Spleen (tissue), 7 donors: ENCODE results near the gene NGF.

ENCODE experiments used
- POLR2A ChIP-seq, 3 donors: fragments of 450-650 bp; IDR thresholded peaks; one replicate each; pipeline ENCODE4 v1.5.1; 2017; ENCODE audit warnings: antibody characterized with exemption in 3 of 3, mild to moderate bottlenecking in 1 of 3
- POLR2AphosphoS5 ChIP-seq, 3 donors: sonication (generic); formaldehyde crosslinking; IDR thresholded peaks; one replicate each; pipeline ENCODE4 v1.5.1; 2017; ENCODE audit warnings: antibody characterized with exemption in 3 of 3
- TF ChIP-seq, protein P1 (sequence below), 11 experiments: fragments of 200-600 bp in 7 of 11; fragments of 450-650 bp in 4 of 11; sonication (generic) in 4 of 11; IDR thresholded peaks in 8 of 11; conservative IDR thresholded peaks in 3 of 11; 1 replicate in 7 of 11; 2 replicates in 4 of 11; pipeline versions ENCODE4 v1.4.0 to v1.8.0; 2016 to 2021; ENCODE audit warnings: antibody characterized with exemption in 11 of 11, inconsistent platforms in 4 of 11, mild to moderate bottlenecking in 1 of 11
- donor health status: DM: no; HTN: no; CAD: no; lungs with moderate emphysema.
- donor health status: DM: no; HTN: no; CAD: no.
- donor health status: DM: no; HTN: no; CAD: no.

DNA sequence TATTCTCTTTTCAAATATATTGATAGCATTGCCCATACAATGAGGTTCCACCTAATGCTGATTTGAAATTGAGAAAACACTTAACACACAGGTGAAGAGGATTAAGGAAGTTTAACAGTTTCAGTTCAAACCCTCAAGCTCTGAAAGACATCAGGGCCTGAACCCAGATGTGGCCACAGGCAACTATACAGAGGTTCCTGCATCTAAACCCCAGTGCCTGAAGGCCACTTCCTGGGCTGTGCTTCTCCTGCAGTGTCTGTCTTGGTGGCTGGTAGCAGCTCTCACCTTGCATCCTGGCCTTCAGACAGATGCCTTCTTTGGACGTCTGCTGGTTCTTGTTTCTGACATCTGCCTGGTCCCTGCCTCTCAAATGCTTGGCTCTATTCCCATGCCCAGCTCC, 25.1 kb upstream of the NGF start:
- TF ChIP-seq, protein P1, sequence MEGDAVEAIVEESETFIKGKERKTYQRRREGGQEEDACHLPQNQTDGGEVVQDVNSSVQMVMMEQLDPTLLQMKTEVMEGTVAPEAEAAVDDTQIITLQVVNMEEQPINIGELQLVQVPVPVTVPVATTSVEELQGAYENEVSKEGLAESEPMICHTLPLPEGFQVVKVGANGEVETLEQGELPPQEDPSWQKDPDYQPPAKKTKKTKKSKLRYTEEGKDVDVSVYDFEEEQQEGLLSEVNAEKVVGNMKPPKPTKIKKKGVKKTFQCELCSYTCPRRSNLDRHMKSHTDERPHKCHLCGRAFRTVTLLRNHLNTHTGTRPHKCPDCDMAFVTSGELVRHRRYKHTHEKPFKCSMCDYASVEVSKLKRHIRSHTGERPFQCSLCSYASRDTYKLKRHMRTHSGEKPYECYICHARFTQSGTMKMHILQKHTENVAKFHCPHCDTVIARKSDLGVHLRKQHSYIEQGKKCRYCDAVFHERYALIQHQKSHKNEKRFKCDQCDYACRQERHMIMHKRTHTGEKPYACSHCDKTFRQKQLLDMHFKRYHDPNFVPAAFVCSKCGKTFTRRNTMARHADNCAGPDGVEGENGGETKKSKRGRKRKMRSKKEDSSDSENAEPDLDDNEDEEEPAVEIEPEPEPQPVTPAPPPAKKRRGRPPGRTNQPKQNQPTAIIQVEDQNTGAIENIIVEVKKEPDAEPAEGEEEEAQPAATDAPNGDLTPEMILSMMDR (IDR thresholded peaks at IDR 0.05 in 8 of 11, conservative IDR thresholded peaks at IDR 0.05 in 3 of 11): no peak
- TF ChIP-seq POLR2AphosphoS5 (IDR thresholded peaks at IDR 0.05) (no peak), POLR2A (IDR thresholded peaks at IDR 0.05) (no peak)
